Effector memory CD4-positive, alpha-beta T cell (primary cell): ENCODE measurements around the gene RBM27.
"Not testable (repeated sequence)": the region's sequence is repeated elsewhere in the genome, so short reads cannot be mapped to it uniquely, and the experiment has no call there.

Source experiments
- DNase-seq, 3 donors: peaks; one replicate each; pipeline ENCODE4 v3.0.0-alpha.2; 2020
- H3K27ac ChIP-seq: 2 replicates; pipeline ENCODE4 v1.7.0; 2013; ENCODE audit warnings: mild to moderate bottlenecking, low read length, moderate library complexity; ENCODE audit not compliant: insufficient read depth, poor library complexity, severe bottlenecking
- H3K27me3 ChIP-seq: replicated peaks from 2 replicates; pipeline ENCODE4 v1.7.0; 2013; ENCODE audit warnings: mild to moderate bottlenecking, low read length; ENCODE audit not compliant: insufficient read depth, control insufficient read depth, poor library complexity, severe bottlenecking
- H3K36me3 ChIP-seq: 2 replicates; pipeline ENCODE4 v1.7.0; 2013; ENCODE audit warnings: mild to moderate bottlenecking, low read length, moderate library complexity; ENCODE audit not compliant: control insufficient read depth, insufficient read depth
- H3K4me1 ChIP-seq: 2 replicates; pipeline ENCODE4 v1.7.0; 2013; ENCODE audit warnings: low read length, mild to moderate bottlenecking; ENCODE audit not compliant: control insufficient read depth, insufficient read depth, poor library complexity, severe bottlenecking
- H3K4me3 ChIP-seq: 2 replicates; pipeline ENCODE4 v1.7.0; 2013; ENCODE audit warnings: low read length, low read depth, mild to moderate bottlenecking; ENCODE audit not compliant: insufficient read depth, poor library complexity, severe bottlenecking
- H3K9me3 ChIP-seq: 2 replicates; pipeline ENCODE4 v1.7.0; 2013; ENCODE audit warnings: mild to moderate bottlenecking, low read length, moderate library complexity; ENCODE audit not compliant: control insufficient read depth

Gene RBM27

DNA sequence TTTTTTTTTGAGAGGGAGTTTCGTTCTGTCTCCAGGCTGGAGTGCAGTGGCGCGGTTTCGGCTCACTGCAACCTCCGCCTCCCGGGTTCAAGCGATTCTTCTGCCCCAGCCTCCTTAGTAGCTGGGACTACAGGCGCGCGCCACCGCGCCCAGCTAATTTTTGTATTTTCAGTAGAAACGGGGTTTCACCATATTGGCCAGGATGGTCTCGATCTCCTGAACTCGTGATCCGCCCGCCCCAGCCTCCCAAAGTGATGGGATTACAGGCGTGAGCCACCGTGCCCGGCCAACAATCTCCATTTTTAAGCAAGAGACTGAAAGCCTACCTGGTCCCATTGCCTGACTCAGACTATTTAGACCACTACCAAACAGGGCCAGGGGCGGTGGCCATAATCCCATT, 20.0 kb upstream of the RBM27 start:
- Histone ChIP-seq H3K4me3 (peak overlapping the region; percentile 58), H3K27ac (peak overlapping the region; percentile 64)
- not testable (repeated sequence) for H3K27me3 ChIP-seq, DNase-seq, H3K4me1 ChIP-seq, H3K36me3 ChIP-seq, H3K9me3 ChIP-seq

DNA sequence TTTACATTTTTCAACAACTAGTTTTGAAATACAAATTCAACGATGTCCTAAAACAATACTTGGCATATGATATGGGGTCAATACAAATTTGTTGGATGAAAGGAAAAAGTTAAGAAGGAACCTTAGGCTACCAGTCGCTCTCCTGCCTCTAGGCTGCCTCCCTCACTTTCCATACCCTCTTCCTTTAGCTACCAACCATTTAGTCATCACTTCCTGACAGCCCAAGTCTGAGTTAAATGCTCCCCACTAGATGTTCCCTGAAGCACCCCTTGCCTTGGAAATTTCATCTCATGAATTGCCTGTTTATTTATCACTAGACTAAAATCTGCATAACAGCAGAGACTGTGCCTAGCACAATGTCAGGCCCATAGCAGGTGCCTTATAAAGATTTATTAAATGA, 18.2 kb upstream of the RBM27 start:
- no peaks in the 10 kb centered on the region for H3K9me3 ChIP-seq
- no peaks in the 10 kb centered on the region for H3K27me3 ChIP-seq
- H3K36me3 ChIP-seq, result no peaks in the 10 kb centered on the region
- peaks cover 4% of the 10 kb centered on the region for H3K4me1 ChIP-seq
- no peak for DNase-seq
- no peak overlapping the region for H3K4me3 ChIP-seq
- H3K27ac ChIP-seq, result no peak overlapping the region

DNA sequence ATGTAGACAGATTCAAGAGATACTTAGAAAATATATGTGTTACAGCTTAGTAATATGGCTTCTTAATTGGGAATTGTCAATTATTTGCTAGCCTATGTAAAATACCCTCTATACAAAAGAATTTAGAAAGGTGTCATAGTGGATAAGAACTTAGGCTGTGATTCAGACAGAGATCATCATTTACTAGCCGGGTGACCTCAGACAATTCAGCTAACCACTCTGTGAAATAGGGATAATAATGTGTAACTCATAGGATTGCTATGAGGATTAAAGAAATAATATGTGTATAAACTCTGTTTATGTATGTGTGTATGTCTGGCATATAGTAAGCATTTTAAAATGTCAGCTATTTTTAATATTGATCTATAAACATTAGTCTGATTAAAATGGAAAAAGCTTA, 15.0 kb upstream of the RBM27 start:
- no peaks in the 10 kb centered on the region for H3K27me3 ChIP-seq
- no peaks in the 10 kb centered on the region for H3K9me3 ChIP-seq
- no peaks in the 10 kb centered on the region for H3K36me3 ChIP-seq
- H3K4me1 ChIP-seq, result no peaks in the 10 kb centered on the region
- H3K4me3 ChIP-seq, result no peak overlapping the region
- H3K27ac ChIP-seq, result no peak overlapping the region
- DNase-seq, result no peak

DNA sequence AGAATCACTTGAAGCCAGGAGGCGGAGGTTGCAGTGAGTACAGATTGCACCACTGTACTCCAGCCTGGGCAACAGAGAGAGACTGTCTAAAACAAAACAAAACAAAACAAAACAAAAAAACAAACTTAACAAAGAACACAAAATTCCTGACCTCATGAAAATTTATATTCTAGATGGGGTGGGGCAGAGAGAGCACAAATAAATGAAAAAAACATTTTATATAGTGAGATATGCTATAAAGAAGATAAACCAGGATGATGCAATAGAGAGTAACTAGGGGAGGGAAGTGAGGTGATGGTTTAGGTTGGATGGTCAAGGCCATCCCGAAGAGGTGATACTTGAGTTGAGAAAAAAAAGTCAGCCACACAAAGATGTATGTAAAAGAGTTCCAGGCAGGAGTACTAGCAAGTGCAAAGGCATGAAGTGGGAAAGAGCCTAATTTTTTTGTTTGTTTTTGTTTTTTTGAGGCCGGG, 10.8 kb upstream of the RBM27 start:
- H3K27me3 ChIP-seq, result no peaks in the 10 kb centered on the region
- H3K27ac ChIP-seq, result no peak overlapping the region
- no peak for DNase-seq

DNA sequence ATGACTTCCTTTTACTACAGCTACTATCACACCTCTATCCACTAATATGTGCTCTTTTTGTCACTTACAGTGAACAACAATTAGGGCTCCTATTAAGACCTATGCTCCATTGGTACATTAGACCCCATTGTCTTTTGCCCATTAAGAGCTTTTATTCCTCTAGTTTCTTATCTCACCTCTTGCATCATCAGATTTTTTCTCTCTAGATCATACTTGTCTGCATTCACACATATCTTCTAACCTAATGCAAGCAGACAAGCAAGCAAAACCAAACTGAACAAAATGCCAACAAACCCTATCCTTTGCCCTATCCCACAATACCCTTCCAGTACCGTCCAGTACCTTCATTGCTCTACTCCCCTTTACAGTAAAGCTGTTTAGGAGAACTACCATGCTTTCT, 10.1 kb upstream of the RBM27 start:
- no peaks in the 10 kb centered on the region for H3K27me3 ChIP-seq
- no peaks in the 10 kb centered on the region for H3K4me1 ChIP-seq
- no peak overlapping the region for H3K27ac ChIP-seq
- no peaks in the 10 kb centered on the region for H3K36me3 ChIP-seq
- no peak overlapping the region for H3K4me3 ChIP-seq
- no peak for DNase-seq
- H3K9me3 ChIP-seq, result no peaks in the 10 kb centered on the region

More for the DNA sequence above, 10.8 kb upstream of the RBM27 start:
- Histone ChIP-seq H3K36me3 (no peaks in the 10 kb centered on the region), H3K4me1 (no peaks in the 10 kb centered on the region), H3K9me3 (no peaks in the 10 kb centered on the region), H3K4me3 (no peak overlapping the region)

DNA sequence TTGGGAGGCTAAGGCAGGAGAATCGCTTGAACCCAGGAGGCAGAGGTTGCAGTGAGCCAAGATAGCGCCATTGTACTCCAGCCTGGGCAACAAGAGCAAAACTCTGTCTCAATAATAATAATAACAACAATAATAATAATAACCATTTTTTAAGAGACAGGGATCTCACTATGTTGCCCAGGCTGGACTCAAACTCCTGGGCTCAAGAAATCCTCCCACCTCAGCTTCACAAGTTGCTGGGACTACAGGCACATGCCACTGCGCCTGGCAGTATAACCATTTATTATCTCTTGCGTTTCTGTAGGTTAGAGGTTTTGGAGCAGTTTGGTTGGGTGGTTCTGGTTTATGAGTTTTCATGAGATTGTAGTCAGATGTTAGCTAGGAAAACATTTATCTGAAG, 8.4 kb upstream of the RBM27 start:
- H3K9me3 ChIP-seq, H3K4me3 ChIP-seq: not testable (repeated sequence)

DNA sequence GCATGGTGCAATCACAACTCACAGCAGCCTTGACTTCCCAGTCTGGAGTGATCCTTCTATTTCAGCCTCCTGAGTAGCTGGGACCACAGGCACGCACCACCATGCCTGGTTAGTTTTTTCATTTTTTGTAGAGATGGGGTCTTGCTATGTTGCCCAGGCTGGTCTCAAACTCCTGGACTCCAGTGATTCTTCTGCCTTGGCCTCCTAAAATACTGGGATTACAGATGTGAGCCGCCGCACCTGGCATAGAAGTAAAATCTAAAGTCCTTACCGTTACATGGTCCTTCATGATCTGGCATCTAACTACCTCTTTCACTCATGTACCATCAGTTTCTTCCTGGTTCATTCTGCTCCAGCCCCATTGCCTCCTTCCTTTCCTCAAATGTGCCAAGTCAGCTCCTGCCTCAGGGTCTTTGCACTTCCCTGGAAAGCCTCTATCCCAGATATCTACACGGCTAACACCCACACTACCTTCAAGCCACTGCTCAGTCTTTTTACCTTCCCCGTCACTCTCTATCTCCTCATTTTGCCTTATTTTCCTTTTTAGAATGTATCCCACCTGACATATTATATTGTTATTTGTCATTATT, 6.9 kb upstream of the RBM27 start:
- Histone ChIP-seq H3K4me3 (no peak overlapping the region), H3K9me3 (no peaks in the 10 kb centered on the region), H3K27ac (no peak overlapping the region), H3K36me3 (no peaks in the 10 kb centered on the region), H3K4me1 (no peaks in the 10 kb centered on the region), H3K27me3 (no peaks in the 10 kb centered on the region)
- no peak for DNase-seq

More for the DNA sequence above, 8.4 kb upstream of the RBM27 start:
- not testable (repeated sequence) for H3K4me1 ChIP-seq, H3K27me3 ChIP-seq, H3K36me3 ChIP-seq, DNase-seq, H3K27ac ChIP-seq

DNA sequence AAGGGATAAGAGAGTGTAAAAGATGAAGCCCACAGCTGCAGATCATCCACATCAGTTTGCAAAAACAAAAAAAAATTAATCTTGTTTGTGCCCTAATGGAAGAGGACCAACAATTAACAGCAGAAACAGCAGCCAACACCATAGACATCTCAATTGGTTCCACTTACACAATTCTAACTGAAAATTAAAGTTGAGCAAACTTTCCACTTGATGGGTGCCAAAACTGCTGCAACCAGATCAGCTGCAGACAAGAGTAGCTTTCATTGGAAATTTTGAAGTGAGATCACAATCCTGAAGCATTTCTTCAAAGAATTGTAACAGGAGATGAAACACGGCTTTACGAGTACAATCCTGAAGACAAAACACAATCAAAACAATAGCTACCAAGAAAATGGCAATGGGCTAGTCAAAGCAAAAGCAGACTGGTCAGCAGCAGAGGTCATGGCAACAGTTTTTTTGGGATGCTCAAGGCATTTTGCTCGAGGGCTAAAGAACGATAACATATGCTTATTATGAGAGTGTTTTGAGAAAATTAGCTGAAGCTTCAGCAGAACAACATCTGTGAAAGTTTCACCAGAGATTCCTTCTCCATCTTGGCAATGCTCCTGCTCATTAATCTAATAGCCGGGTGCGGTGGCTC, 4.1 kb upstream of the RBM27 start:
- no peaks in the 10 kb centered on the region for H3K36me3 ChIP-seq
- no peaks in the 10 kb centered on the region for H3K9me3 ChIP-seq
- no peak overlapping the region for H3K27ac ChIP-seq
- DNase-seq, result no peak
- peaks cover 1% of the 10 kb centered on the region for H3K4me1 ChIP-seq
- H3K27me3 ChIP-seq, result no peaks in the 10 kb centered on the region
- no peak overlapping the region for H3K4me3 ChIP-seq

DNA sequence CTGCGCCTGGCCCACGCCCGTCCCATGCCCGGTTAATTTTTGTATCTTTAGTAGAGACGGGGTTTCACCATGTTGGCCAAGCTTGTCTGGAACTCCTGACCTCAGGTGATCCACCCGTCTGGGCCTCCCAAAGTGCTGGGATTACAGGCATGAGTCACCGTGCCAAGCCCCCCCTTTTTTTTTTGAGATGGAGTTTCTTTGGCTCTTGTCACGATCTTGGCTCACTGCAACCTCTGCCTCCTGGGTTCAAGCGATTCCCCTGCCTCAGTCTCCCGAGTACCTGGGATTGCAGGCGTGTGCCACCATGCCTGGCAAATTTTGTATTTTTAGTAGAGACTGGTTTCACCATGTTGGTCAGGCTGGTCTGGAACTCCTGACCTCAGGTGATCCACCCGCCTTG, 1.6 kb upstream of the RBM27 start:
- not testable (repeated sequence) for H3K4me3 ChIP-seq

DNA sequence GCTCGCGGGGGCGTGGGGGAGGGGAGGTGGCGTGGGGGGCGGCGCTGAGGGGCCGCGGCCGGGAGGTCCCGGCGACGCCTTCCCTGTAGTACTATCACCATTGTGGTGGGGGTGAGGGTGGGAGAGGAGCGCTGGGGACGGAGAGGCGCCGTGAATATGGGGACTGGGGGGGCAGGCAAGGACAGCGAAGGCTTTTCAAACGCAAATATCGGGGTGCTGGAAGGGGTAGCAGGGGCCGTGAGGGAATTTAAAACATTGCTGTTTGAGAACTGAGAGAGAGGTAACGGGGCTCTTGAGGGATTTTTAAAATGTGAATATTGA, 427 bp downstream of the RBM27 start:
- Histone ChIP-seq H3K27me3 (no peaks in the 10 kb centered on the region), H3K4me1 (peaks cover 17% of the 10 kb centered on the region), H3K36me3 (no peaks in the 10 kb centered on the region), H3K9me3 (no peaks in the 10 kb centered on the region), H3K27ac (peak overlapping the region; percentile 87), H3K4me3 (peak overlapping the region; percentile 96)
- peak in 1 of 3 donors; percentile 20 for DNase-seq

More for the DNA sequence above, 1.6 kb upstream of the RBM27 start:
- H3K9me3 ChIP-seq, H3K27me3 ChIP-seq, DNase-seq, H3K27ac ChIP-seq, H3K36me3 ChIP-seq: not testable (repeated sequence)
- peaks cover 17% of the 10 kb centered on the region for H3K4me1 ChIP-seq
